GM19395 (cell line): ENCODE data around the gene MMD.

Experiments used
- ATAC-seq: cut with Tn5 transposase; IDR thresholded peaks from one replicate; pipeline ENCODE4 v1.9.1; 2021; ENCODE audit warnings: mild to moderate bottlenecking, moderate library complexity; ENCODE audit not compliant: unreplicated experiment

Gene MMD

DNA sequence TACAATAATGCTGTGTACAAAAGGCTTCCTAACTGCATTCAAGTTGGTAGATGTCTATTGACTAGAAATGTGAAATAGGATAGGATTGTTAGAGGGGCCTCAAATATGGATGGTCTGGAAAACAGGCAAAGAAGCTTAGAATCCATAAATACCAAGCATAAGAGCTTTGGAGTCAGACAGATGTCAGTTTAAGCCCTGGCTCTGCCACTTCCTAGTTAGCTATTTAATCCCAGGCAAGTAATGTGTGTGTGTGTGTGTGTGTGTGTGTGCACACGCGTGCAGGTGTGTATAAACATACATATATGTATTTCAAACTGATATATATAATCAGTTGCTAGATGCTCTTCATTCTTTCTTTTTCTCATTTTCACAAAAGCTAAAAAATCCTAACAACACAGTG is 66.7 kb downstream of the MMD start:
- no peak for ATAC-seq

DNA sequence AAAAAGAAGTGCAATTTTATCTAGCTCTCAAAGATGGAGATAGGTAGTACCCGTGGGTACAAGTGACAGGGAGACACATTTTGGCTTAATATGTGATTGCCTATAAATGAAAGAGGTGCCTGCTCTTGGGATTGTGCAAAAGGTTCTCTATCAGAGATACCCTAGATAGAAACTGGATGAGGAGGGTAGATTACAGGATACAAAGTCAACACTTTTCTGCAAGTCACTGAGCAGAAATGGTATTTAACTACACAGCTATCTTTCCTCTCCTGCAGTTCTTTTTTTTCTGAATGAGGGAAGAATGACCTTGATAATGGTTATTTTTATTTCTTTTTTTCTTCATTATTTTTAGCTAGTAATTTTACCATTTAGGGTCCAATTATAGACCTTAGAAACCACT is 67.6 kb downstream of the MMD start:
- no peak for ATAC-seq

DNA sequence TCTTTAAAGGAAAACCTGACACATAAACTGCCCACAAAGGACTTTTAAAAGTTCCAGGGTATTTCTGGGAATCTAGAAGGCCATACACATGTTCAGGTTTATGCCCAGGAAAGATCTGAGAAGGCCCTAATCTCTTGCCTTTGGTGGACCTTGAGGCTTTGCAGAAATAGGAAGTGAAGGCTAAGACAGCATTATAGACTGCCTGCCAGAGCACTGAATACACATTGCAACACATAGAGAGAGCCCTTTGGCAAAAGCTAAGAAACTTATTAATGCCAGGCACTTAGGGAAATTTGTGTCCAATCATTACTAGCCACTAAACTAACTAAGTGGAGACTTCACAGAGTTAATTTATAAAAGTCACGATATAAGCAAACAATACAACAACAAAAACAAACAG is 70.4 kb downstream of the MMD start:
- no peak for ATAC-seq

DNA sequence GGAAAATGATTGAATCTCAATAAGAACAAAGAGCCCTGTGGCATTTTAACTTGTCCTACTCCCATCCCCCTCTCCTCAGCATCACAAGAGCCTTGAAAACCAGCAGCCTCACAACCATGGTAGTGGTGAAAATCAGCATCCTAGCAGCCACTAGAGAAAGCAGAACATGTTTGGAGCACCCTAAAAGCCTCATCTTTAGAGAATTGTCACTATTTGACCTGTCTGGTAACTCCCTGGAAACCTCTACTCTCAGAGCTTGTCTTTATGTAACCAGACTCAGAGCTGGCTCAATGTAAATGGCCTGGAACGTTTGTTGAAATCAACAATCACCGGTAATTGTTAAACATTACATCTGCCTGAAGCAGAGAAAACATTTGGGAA is 70.8 kb downstream of the MMD start:
- ATAC-seq, result no peak

DNA sequence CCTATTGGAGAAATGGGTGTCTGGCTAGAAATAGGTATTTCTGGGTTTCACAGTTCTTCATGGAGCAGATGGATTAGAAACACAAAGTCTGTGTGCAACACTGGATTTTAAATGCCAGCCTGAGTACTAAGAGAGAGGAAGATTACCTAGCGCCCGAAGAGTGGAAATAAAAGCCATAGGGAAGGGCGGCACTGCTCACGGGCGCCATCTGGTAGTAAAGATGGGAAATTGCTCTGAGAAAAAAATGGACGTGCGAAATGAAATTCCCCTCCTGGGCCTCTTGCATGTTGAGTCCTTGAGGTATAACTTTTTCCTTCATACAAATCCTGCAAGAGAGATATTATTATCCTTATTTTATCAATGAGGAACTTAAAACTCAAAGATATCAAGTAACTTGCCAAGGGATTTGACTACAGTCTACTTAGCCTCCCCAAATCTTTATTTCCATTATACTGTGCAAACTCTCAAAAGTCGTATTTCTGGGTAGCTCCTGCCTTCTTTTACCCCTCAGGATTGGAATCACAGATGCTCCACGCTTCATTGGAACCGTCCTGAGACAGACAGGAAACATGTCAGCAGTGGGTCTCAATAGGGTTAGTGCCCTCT is 72.8 kb downstream of the MMD start:
- no peak for ATAC-seq

DNA sequence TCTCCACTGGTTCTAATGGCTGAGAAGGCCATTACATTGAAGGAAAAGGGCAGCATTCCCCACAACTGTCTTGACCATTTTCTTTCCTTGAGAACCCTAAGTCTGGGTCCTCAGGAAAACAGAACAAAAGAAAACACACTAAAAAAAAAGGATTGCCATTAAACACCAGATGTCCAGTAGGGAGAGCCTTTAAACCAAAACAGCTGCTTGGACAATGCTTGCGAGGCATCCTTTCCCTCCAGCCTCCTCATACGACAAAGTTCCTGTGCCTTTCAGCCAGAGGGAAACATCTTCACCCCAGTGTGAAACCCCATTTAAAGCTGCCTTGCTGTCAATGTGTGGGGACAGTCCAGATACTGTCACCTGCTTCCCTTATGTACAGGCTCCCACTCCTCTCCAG is 74.3 kb downstream of the MMD start:
- no peak for ATAC-seq

DNA sequence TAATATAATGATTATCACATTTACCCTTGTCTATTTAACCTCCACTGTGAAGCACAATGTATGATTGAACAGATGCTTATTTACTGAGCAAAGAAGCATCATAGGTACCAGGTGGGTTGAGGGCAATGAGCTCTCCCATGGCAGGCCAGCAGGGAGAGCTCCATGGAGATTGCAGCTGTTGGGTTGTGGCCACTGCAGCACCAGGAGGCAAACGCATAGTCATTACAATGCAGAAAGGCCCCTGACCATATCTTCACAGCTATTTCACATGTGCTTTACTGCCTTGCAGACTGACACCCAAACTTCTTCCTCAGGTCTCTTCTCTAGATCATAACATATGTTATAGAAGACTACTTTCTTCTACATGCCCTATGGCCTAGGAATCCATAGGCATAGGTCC is 75.0 kb downstream of the MMD start:
- no peak for ATAC-seq

DNA sequence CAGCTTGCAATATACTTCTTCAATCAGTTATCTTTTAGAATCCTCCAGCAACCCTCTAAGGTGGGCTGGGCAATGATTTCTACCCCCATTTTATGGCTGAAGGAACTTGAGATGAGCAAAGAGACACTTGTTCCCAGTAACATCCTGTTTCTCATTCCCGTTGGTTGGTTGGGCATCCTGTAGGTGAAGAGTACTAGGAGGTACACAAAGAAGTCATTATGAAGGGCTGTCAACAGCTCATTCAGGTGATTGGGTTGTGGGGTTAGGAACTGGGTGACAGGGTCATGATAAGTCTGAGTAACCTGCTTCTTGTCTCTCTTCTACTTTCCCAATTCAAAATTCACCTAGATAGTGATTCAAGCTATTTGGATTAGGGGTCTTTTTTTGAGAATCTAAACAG is 76.5 kb downstream of the MMD start:
- no peak for ATAC-seq

DNA sequence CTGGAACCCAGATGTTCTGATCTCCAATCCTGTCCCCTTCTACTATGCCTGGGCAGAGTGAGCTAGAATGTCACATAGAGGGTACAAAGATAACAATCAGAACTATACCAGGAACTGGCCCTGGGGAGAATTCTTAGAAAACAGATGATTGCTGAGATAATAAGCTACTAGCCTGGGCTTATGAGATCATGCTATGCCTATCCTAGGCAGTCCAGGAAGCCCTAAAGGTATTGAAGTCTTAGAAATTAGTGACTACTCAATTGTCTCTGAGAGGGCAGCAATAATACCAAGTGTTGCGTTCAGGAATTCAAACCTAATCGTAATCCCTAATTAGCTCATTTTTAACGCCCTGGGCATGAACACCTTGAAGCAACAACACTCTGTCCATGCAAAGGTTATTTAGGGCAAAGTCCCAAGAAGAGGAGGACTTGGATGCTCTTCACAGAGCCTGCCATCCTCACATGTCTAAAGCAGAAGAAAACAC is 77.1 kb downstream of the MMD start:
- ATAC-seq, result no peak

DNA sequence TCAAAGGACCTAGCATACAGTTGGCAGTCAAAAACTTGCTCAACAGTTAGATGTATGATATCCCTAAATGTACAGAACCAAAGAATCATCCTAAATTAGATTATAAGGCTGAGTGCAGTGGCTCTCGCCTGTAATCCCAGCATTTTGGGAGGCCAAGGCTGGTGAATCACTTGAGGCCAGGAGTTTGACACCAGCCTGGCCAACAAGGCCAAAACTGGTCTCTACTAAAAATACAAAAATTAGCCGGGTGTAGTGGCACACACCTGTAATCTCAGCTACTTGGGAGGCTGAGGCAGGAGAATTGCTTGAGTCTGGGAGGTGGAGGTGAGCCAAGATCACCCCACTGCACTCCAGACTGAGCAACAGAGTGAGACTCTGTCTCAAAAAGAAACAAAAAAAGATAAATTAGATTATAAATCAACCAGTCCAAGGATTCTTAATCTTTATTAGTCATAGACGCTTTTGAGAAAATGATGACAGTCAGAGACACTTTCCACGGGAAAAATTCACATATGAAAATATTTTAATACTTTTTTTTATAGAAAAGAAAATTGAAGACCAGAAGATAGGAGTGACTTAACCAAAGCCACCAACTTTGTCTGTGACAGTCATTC is 77.6 kb downstream of the MMD start:
- no peak for ATAC-seq

DNA sequence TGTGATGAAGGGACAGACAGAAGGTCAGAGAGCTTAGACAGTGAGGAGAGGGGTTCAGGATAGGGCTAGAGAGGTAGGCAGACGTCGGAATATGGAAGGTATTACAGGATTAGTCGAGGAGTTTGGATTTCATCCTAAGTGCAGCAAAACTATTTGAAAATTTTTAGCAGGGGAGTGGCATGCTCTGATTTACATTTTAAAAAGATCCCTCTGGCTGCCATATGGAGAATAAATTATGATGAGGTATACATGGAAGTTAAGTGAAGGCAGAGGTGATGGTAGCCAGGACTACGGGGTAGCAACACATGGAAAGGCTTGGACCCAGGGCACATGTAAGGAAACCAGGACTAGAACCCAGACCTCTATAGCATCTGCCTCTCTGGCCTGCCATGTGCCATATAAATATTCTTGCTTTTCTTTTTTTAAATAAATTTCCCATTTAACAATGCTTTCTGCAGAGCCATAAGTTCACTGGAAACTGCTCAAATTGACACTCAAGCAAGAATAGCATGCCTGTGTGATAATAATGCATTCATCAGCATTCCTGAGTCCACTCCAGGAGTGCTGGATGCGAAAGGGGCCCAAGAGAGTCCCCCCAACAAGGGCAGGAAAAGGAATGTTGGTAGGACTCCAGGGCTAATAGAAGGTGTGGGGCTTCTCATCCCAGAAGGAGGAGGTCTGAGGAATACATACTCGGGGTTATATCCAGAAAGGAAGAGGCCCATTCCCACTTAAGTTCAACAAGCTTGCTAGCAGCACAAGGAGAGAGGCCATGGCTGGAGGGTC is 78.6 kb downstream of the MMD start:
- no peak for ATAC-seq
